Keratinocyte (primary cell): Measurements from ENCODE around the gene IL17REL. TPM values are rescaled to one million over a fixed set of nuclear protein-coding genes. Genes with fewer than 3 reads are reported as not detected.

ENCODE experiments used
- DNase-seq: peaks from one replicate; pipeline ENCODE4 v3.0.0-alpha.2; 2011; ENCODE audit warnings: low read depth, missing footprints, low spot score
- FAIRE-seq: peaks from 2 replicates; lab custom pipeline; 2011; peaks lifted over from hg19 to GRCh38; lab: Jason Lieb, UNC
- H2AFZ ChIP-seq: 2 replicates; pipeline ENCODE4 v1.6.0; 2012; ENCODE audit warnings: low read length, control low read depth, inconsistent platforms; ENCODE audit not compliant: control insufficient read depth
- H3K27ac ChIP-seq: 2 replicates; pipeline ENCODE4 v1.5.1; 2011; ENCODE audit warnings: low read length; ENCODE audit not compliant: control insufficient read depth, insufficient read depth
- H3K27me3 ChIP-seq: 3 replicates; pipeline ENCODE4 v1.6.0; 2011; ENCODE audit warnings: low read length; ENCODE audit not compliant: control insufficient read depth, insufficient read depth; ENCODE audit errors: extremely low read depth
- H3K36me3 ChIP-seq, 2 experiments: 2 replicates in 1 of 2; 3 replicates in 1 of 2; pipeline ENCODE4 v1.5.1; 2011; ENCODE audit warnings: low read length in 2 of 2, mild to moderate bottlenecking in 1 of 2; ENCODE audit not compliant: control insufficient read depth in 2 of 2, insufficient read depth in 2 of 2; ENCODE audit errors: extremely low read depth in 1 of 2
- H3K4me1 ChIP-seq: 3 replicates; pipeline ENCODE4 v1.5.1; 2011; ENCODE audit warnings: low read length; ENCODE audit not compliant: control insufficient read depth, insufficient read depth; ENCODE audit errors: extremely low read depth
- H3K4me2 ChIP-seq: 3 replicates; pipeline ENCODE4 v1.6.0; 2011; ENCODE audit warnings: low read depth, low read length; ENCODE audit not compliant: control insufficient read depth, insufficient read depth; ENCODE audit errors: extremely low read depth
- H3K4me3 ChIP-seq, 3 experiments: fragments of 200-600 bp in 1 of 3; sonication (generic) in 1 of 3; 2 replicates in 2 of 3; 3 replicates in 1 of 3; pipeline ENCODE4 v1.5.1; 2011 to 2016; ENCODE audit warnings: low read length in 3 of 3, mild to moderate bottlenecking in 3 of 3, control low read depth in 2 of 3, inconsistent platforms in 1 of 3, low read depth in 1 of 3, mixed read lengths in 1 of 3, mixed run types in 1 of 3, moderate library complexity in 1 of 3; ENCODE audit not compliant: control insufficient read depth in 2 of 3, insufficient read depth in 2 of 3; ENCODE audit errors: extremely low read depth in 1 of 3
- H3K79me2 ChIP-seq: 2 replicates; pipeline ENCODE4 v1.6.0; 2012; ENCODE audit warnings: low read length; ENCODE audit not compliant: control insufficient read depth, insufficient read depth
- H3K9ac ChIP-seq: 3 replicates; pipeline ENCODE4 v1.6.0; 2011; ENCODE audit warnings: low read length; ENCODE audit not compliant: control insufficient read depth, insufficient read depth; ENCODE audit errors: extremely low read depth
- H3K9me1 ChIP-seq: 3 replicates; pipeline ENCODE4 v1.6.0; 2011; ENCODE audit warnings: low read length; ENCODE audit not compliant: control insufficient read depth, insufficient read depth; ENCODE audit errors: extremely low read depth
- H3K9me3 ChIP-seq: 2 replicates; pipeline ENCODE4 v1.5.1; 2012; ENCODE audit warnings: low read depth, low read length; ENCODE audit not compliant: control insufficient read depth
- H4K20me1 ChIP-seq: 3 replicates; pipeline ENCODE4 v1.6.0; 2011; ENCODE audit warnings: low read length; ENCODE audit not compliant: control insufficient read depth, insufficient read depth; ENCODE audit errors: extremely low read depth
- EZH2 ChIP-seq: IDR thresholded peaks from one replicate; pipeline ENCODE4 v1.6.1; 2012; ENCODE audit warnings: inconsistent platforms, mild to moderate bottlenecking, low read length, moderate library complexity
- dilution Hi-C: fragments of 300-500 bp; cut with MboI; formaldehyde crosslinking; loops from one replicate; pipeline ENCODE4 v1.7.0; 2020; ENCODE audit warnings: low sequenced_read_pairs; ENCODE audit not compliant: extremely low pct_ligation_motif_present
- polyA plus RNA-seq, 5 experiments: library from polyadenylated mRNA; depleted of rRNA in 3 of 5; stranded (reverse) in 3 of 5; stranded (forward) in 1 of 5; unstranded in 1 of 5; fragments of >200 nt; gene quantifications; 1 replicate in 1 of 5; 2 replicates in 3 of 5; 3 replicates in 1 of 5; pipeline versions ENCODE4 v1.2.1 to v1.2.3, GENCODE V29; 2011 to 2012; ENCODE audit warnings: missing spikeins in 2 of 5, low read depth in 1 of 5, low replicate concordance in 1 of 5
- TF ChIP-seq, protein P1 (sequence below), 3 experiments: IDR thresholded peaks in 1 of 3; conservative IDR thresholded peaks in 1 of 3; optimal IDR thresholded peaks in 1 of 3; 2 replicates in 2 of 3; 3 replicates in 1 of 3; pipeline versions ENCODE3 to v1.5.1; 2011; ENCODE audit warnings: low read length in 3 of 3, mild to moderate bottlenecking in 3 of 3, moderate library complexity in 2 of 3, control low read depth in 1 of 3, inconsistent platforms in 1 of 3; ENCODE audit not compliant: insufficient read depth in 2 of 3; ENCODE audit errors: extremely low read depth in 1 of 3

IL17REL gene
- polyA plus RNA-seq, 1 donor (not counting 4 experiments of a cell fraction or from before 2014, with no cell fraction given), result not detected

DNA sequence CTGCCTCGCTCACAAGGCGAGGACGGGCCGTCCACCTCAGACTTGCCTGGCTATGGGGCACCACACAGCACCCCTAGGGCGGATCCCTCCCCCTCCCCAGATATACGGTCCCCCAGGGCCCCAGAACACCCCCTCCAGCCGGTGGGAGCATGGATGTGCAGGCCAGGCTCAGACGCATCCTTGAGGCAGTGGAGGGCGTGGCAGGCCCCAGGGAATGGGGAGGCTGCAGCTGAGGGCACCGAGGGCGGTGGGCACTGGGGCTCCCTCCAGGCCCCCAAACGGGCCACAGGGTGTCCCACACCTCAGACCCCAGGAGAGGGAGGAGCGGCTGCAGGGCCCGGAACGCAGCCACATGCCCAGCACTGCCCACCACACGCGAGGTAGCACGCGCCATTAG lies 33.5 kb upstream of the IL17REL start:
- Histone ChIP-seq H3K9me1 (no peaks in the 10 kb centered on the region), H3K4me3 (no peak overlapping the region), H3K27me3 (no peaks in the 10 kb centered on the region), H3K9ac (no peak overlapping the region), H3K36me3 (no peaks in the 10 kb centered on the region), H3K4me1 (no peaks in the 10 kb centered on the region), H2AFZ (no peak overlapping the region), H3K27ac (no peak overlapping the region), H3K79me2 (no peaks in the 10 kb centered on the region), H3K4me2 (no peak overlapping the region), H4K20me1 (no peaks in the 10 kb centered on the region), H3K9me3 (no peaks in the 10 kb centered on the region)
- dilution Hi-C loops, result no loop called here
- no peak for TF ChIP-seq EZH2
- TF ChIP-seq, protein P1, sequence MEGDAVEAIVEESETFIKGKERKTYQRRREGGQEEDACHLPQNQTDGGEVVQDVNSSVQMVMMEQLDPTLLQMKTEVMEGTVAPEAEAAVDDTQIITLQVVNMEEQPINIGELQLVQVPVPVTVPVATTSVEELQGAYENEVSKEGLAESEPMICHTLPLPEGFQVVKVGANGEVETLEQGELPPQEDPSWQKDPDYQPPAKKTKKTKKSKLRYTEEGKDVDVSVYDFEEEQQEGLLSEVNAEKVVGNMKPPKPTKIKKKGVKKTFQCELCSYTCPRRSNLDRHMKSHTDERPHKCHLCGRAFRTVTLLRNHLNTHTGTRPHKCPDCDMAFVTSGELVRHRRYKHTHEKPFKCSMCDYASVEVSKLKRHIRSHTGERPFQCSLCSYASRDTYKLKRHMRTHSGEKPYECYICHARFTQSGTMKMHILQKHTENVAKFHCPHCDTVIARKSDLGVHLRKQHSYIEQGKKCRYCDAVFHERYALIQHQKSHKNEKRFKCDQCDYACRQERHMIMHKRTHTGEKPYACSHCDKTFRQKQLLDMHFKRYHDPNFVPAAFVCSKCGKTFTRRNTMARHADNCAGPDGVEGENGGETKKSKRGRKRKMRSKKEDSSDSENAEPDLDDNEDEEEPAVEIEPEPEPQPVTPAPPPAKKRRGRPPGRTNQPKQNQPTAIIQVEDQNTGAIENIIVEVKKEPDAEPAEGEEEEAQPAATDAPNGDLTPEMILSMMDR (optimal IDR thresholded peaks at IDR 0.05 in 1 of 3, IDR thresholded peaks at IDR 0.05 in 1 of 3, conservative IDR thresholded peaks at IDR 0.05 in 1 of 3; ENCODE audit: extremely low read depth in 1 of 3, insufficient read depth in 2 of 3, low read length in 3 of 3), result no peak
- FAIRE-seq (no peak), DNase-seq (no peak)

DNA sequence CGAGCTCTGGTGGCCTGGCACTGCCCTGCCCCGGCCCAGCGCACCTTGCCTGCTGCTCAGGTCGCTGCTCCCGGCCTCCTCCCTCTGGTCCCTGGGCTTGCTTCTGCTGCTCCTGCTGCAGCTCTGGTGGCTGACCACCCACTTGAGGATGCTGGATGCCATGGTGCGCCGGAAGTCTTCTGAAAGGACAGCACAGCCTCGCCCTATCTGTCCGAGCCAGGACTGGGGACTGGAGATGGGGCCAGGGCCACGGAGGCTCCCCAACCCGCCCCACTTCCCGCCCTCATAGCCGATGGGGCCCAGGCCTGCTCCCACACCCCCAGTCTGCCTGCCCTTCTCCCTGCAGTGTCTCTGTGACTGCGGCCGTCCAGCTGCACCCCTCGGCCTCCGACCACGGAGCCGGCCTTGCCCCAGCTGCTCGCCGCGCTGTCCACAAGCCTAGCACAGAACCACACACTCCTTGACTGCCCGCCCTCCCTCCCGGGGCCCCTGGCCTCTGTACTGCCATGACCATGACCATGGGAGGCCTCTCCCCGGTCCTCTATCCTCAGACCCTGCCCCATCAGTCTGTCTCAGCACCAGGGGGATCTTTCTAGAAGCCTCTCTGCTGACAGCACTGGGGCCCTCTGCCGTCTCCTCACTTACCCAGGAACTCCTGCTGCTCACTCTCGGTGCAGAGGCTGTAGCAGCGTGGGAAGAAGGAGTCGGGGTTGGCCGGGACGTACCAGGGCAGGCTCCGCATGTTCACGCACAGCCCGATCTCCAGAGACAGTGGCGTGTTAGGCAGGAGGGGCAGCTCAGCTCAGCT lies 32.9 kb upstream of the IL17REL start:
- FAIRE-seq, result no peak
- Histone ChIP-seq H3K36me3 (no peaks in the 10 kb centered on the region), H3K4me3 (no peak overlapping the region), H3K9ac (no peak overlapping the region), H3K27ac (no peak overlapping the region), H3K9me1 (no peaks in the 10 kb centered on the region), H2AFZ (no peak overlapping the region), H3K4me2 (no peak overlapping the region), H4K20me1 (no peaks in the 10 kb centered on the region), H3K9me3 (no peaks in the 10 kb centered on the region), H3K79me2 (no peaks in the 10 kb centered on the region), H3K4me1 (no peaks in the 10 kb centered on the region), H3K27me3 (no peaks in the 10 kb centered on the region)
- no peak for TF ChIP-seq EZH2
- TF ChIP-seq, protein P1 (optimal IDR thresholded peaks at IDR 0.05 in 1 of 3, IDR thresholded peaks at IDR 0.05 in 1 of 3, conservative IDR thresholded peaks at IDR 0.05 in 1 of 3; ENCODE audit: extremely low read depth in 1 of 3, insufficient read depth in 2 of 3, low read length in 3 of 3), result no peak
- no peak for DNase-seq
- dilution Hi-C loops, result no loop called here
